ENCODE measurements around the gene LAG3.

- no peak; the same call in 1 of the 2 replicates for TF ChIP-seq CTCF (conservative IDR thresholded peaks at IDR 0.05)
- TF ChIP-seq ZFX (IDR thresholded peaks at IDR 0.05), result peak; percentile 96
Measured at GRCh38 chr12:6752921-6753771, 19.2 kb upstream of the LAG3 start, which contains the start of gene MLF2.
